ENCODE results near the gene CD1D.

CD1D gene

GRCh38 chr1:158147869-158148268, 32.8 kb upstream of the CD1D start:
- TF ChIP-seq, protein P1, sequence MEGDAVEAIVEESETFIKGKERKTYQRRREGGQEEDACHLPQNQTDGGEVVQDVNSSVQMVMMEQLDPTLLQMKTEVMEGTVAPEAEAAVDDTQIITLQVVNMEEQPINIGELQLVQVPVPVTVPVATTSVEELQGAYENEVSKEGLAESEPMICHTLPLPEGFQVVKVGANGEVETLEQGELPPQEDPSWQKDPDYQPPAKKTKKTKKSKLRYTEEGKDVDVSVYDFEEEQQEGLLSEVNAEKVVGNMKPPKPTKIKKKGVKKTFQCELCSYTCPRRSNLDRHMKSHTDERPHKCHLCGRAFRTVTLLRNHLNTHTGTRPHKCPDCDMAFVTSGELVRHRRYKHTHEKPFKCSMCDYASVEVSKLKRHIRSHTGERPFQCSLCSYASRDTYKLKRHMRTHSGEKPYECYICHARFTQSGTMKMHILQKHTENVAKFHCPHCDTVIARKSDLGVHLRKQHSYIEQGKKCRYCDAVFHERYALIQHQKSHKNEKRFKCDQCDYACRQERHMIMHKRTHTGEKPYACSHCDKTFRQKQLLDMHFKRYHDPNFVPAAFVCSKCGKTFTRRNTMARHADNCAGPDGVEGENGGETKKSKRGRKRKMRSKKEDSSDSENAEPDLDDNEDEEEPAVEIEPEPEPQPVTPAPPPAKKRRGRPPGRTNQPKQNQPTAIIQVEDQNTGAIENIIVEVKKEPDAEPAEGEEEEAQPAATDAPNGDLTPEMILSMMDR (IDR thresholded peaks at IDR 0.05; ENCODE audit: low read depth, low read length) = no peak

DNA sequence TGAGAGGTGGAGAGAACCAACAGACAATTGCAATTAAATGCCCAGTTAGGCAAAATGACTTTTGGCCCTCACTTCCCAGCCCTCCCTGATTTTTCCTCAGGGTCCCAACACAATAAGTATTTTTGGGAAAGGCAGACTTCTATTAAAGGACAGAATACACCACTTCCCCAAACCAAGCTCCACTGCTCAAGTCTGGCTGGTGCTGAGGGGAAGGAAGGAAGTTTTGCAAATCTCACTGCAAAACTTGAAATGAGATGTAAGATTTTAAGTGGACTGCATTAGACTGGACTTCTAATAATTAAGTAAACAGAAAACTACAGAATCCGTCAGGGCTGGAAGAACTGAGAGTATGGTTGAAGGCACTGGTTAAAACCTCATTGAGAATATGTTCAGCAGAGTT, 32.2 kb upstream of the CD1D start:
- TF ChIP-seq, protein P1 (IDR thresholded peaks at IDR 0.05; ENCODE audit: low read depth, low read length) = no peak
- H3K4me3 ChIP-seq (ENCODE audit: low read depth, low read length) = no peak overlapping the region

More at GRCh38 chr1:158147869-158148268, 32.8 kb upstream of the CD1D start:
- no peak overlapping the region for H3K4me3 ChIP-seq (ENCODE audit: low read depth, low read length)

GRCh38 chr1:158149175-158149574, 31.5 kb upstream of the CD1D start:
- TF ChIP-seq, protein P1 (IDR thresholded peaks at IDR 0.05; ENCODE audit: low read depth, low read length) = no peak
- peak overlapping the region; percentile 50 for H3K4me3 ChIP-seq (ENCODE audit: low read depth, low read length)

DNA sequence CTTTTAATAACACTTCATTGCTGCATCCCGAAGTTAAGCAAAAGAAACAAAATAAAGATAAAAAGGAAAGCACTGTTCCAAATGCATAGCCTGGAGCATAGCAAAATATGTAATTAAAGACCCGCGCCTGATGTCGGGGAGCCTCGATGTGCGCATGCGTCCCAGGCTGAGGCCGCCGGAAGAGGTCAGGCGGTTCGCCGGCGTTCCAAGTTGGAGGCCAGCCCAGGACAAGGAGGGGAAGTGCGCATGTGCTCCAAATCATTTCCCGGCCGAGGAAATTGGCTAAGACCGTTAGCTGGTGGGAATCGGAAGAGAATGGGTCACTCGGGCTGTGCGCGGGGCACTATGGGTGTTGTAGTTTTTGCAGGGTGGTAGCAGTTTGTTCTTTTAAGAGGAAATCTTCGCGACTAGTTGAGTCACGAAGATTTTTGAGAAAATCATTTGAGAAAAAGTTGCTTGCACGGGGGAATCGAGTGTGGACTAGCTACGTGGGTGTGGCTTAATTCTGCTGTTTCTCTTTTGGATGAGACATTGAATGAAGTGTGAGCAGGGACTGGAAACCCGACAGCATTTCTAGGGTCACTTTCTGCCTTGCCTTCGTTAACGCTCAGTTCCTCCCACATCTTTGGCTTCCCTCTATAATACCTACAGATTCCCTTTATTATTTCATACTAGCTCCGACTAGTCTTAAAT, 31.0 kb upstream of the CD1D start:
- peak overlapping the region; percentile 51 for H3K4me3 ChIP-seq (ENCODE audit: low read depth, low read length)
- TF ChIP-seq, protein P1 (IDR thresholded peaks at IDR 0.05; ENCODE audit: low read depth, low read length) = no peak

GRCh38 chr1:158150523-158150922, 30.2 kb upstream of the CD1D start:
- TF ChIP-seq, protein P1 (IDR thresholded peaks at IDR 0.05; ENCODE audit: low read depth, low read length) = no peak
- H3K4me3 ChIP-seq (ENCODE audit: low read depth, low read length) = no peak overlapping the region

DNA sequence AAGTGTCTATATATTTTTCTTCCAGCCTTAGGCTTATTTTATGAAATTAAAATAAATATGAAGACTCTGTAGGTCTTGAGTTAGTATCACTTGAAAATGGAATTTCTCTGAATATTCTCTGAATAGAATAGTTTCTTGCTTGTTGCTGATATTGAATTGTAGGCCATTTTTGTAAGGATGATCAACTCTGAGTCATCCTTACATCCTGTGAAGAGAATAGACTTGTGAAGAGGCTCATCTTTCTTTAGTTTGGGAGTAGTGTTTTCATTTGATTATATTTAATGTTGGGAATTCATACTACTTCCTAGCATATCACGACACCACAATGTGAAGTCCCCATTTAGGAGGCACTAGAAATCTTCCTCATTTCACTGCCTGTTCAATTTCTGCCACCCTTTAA, 27.5 kb upstream of the CD1D start:
- no peak overlapping the region for H3K4me3 ChIP-seq (ENCODE audit: low read depth, low read length)
- TF ChIP-seq, protein P1 (IDR thresholded peaks at IDR 0.05; ENCODE audit: low read depth, low read length) = no peak

GRCh38 chr1:158153746-158154444, 26.8 kb upstream of the CD1D start:
- TF ChIP-seq, protein P1 (IDR thresholded peaks at IDR 0.05; ENCODE audit: low read depth, low read length) = no peak

More at GRCh38 chr1:158153746-158154444, 26.8 kb upstream of the CD1D start:
- H3K4me3 ChIP-seq (ENCODE audit: low read depth, low read length) = no peak overlapping the region
